Measurements from ENCODE around the gene ASGR1. TPM values are rescaled to one million over a fixed set of nuclear protein-coding genes. Genes with fewer than 3 reads are reported as not detected.
"Not testable (repeated sequence)": the region's sequence is repeated elsewhere in the genome, so short reads cannot be mapped to it uniquely, and the experiment has no call there.

Gene ASGR1
- total RNA-seq, 1 donor from 2014 or later: 2.5 TPM

GRCh38 chr17:7167832-7168231, 11.3 kb downstream of the ASGR1 start:
- DNase-seq (ENCODE audit: extremely low spot score in 2 of 2): no peak
- Histone ChIP-seq H3K4me3 (no peak overlapping the region), H3K27me3 (no peaks in the 10 kb centered on the region), H3K36me3 (no peaks in the 10 kb centered on the region), H3K4me1 (no peaks in the 10 kb centered on the region), H3K9me3 (no peaks in the 10 kb centered on the region), H3K27ac (no peak overlapping the region)
- TF ChIP-seq POLR2AphosphoS5 (IDR thresholded peaks at IDR 0.05; ENCODE audit: insufficient read depth in 1 of 2, low read depth in 1 of 2) (no peak), CTCF (IDR thresholded peaks at IDR 0.05) (no peak), POLR2A (IDR thresholded peaks at IDR 0.05) (no peak)
- intact Hi-C loops (cut with DNase I): no loop called here

- no peak for DNase-seq (ENCODE audit: extremely low spot score in 2 of 2)
- no peaks in the 10 kb centered on the region for H3K4me1 ChIP-seq
- H3K4me3 ChIP-seq: no peak overlapping the region
- H3K27ac ChIP-seq: no peak overlapping the region
- no peaks in the 10 kb centered on the region for H3K9me3 ChIP-seq
- no peaks in the 10 kb centered on the region for H3K36me3 ChIP-seq
- intact Hi-C loops (cut with DNase I): no loop called here
- no peaks in the 10 kb centered on the region for H3K27me3 ChIP-seq
- no peak for TF ChIP-seq POLR2A (IDR thresholded peaks at IDR 0.05)
- no peak for TF ChIP-seq POLR2AphosphoS5 (IDR thresholded peaks at IDR 0.05; ENCODE audit: insufficient read depth in 1 of 2, low read depth in 1 of 2)
- TF ChIP-seq CTCF (IDR thresholded peaks at IDR 0.05): no peak
Observed at GRCh38 chr17:7166873-7167272, 12.3 kb downstream of the ASGR1 start.

- H3K36me3 ChIP-seq; intact Hi-C loops (cut with DNase I); H3K9me3 ChIP-seq; H3K4me3 ChIP-seq; H3K4me1 ChIP-seq; H3K27ac ChIP-seq; H3K27me3 ChIP-seq; DNase-seq (ENCODE audit: extremely low spot score in 2 of 2): not testable (repeated sequence)
Observed at GRCh38 chr17:7159571-7159970, 19.6 kb downstream of the ASGR1 start.

- H3K27me3 ChIP-seq; H3K36me3 ChIP-seq; intact Hi-C loops (cut with DNase I): not testable (repeated sequence)
Observed at GRCh38 chr17:7158424-7158823, 20.7 kb downstream of the ASGR1 start.

GRCh38 chr17:7156342-7156940, 22.7 kb downstream of the ASGR1 start:
- H3K27me3 ChIP-seq: no peaks in the 10 kb centered on the region
- no peak for DNase-seq (ENCODE audit: extremely low spot score in 2 of 2)
- intact Hi-C loops (cut with DNase I): no loop called here
- no peak overlapping the region for H3K4me3 ChIP-seq
- H3K4me1 ChIP-seq: no peaks in the 10 kb centered on the region
- no peak overlapping the region for H3K27ac ChIP-seq
- H3K36me3 ChIP-seq: no peaks in the 10 kb centered on the region
- no peaks in the 10 kb centered on the region for H3K9me3 ChIP-seq
- no peak for TF ChIP-seq POLR2A (IDR thresholded peaks at IDR 0.05)
- TF ChIP-seq POLR2AphosphoS5 (IDR thresholded peaks at IDR 0.05; ENCODE audit: insufficient read depth in 1 of 2, low read depth in 1 of 2): no peak
- no peak for TF ChIP-seq CTCF (IDR thresholded peaks at IDR 0.05)

More at GRCh38 chr17:7158424-7158823, 20.7 kb downstream of the ASGR1 start:
- H3K4me3 ChIP-seq; DNase-seq (ENCODE audit: extremely low spot score in 2 of 2); H3K27ac ChIP-seq; H3K4me1 ChIP-seq; H3K9me3 ChIP-seq: not testable (repeated sequence)

- Histone ChIP-seq H3K27ac (no peak overlapping the region), H3K9me3 (no peaks in the 10 kb centered on the region), H3K36me3 (no peaks in the 10 kb centered on the region), H3K27me3 (no peaks in the 10 kb centered on the region), H3K4me3 (no peak overlapping the region), H3K4me1 (no peaks in the 10 kb centered on the region)
- TF ChIP-seq POLR2AphosphoS5 (IDR thresholded peaks at IDR 0.05; ENCODE audit: insufficient read depth in 1 of 2, low read depth in 1 of 2): no peak
- no peak for TF ChIP-seq POLR2A (IDR thresholded peaks at IDR 0.05)
- no peak for TF ChIP-seq CTCF (IDR thresholded peaks at IDR 0.05)
- DNase-seq (ENCODE audit: extremely low spot score in 2 of 2): no peak
- intact Hi-C loops (cut with DNase I): no loop called here
Observed at GRCh38 chr17:7147772-7148171, 31.4 kb downstream of the ASGR1 start.
